Cardiac fibroblast (primary cell): ENCODE results near the gene ARMH3.

Source experiments
- DNase-seq, 2 donors: peaks; one replicate each; pipeline versions ENCODE4 v3.0.0 to v3.0.0-alpha.2; 2010; ENCODE audit warnings: low read depth in 2 of 2
- H3K4me3 ChIP-seq, 2 donors: replicated peaks in 1 of 2; 1 replicate in 1 of 2; 2 replicates in 1 of 2; pipeline ENCODE4 v1.5.1; 2011; ENCODE audit warnings: low read depth in 2 of 2, low read length in 2 of 2, mild to moderate bottlenecking in 2 of 2, moderate library complexity in 1 of 2
- CTCF ChIP-seq: IDR thresholded peaks from one replicate; pipeline ENCODE4 v1.5.1; 2011; ENCODE audit warnings: low read depth, mild to moderate bottlenecking, low read length, inconsistent platforms

ARMH3 gene

GRCh38 chr10:101818119-101818871 is 237.7 kb downstream of the ARMH3 start, which contains the start of gene OGA:
TSS of gene OGA (minus strand) at chr10:101818444. CDS start at chr10:101818022, 422 bp downstream.
- TF ChIP-seq CTCF: no peak
- peak; percentile 100 for DNase-seq
- peak within 1 kb of the TSS; percentile 95 to 99 for H3K4me3 ChIP-seq

GRCh38 chr10:101817337-101818118 is 238.4 kb downstream of the ARMH3 start:
- peak overlapping the region; percentile 95 to 99 for H3K4me3 ChIP-seq
- peak; percentile 97 to 98 for DNase-seq
- no peak for TF ChIP-seq CTCF

- peak overlapping the region; percentile 95 to 99 for H3K4me3 ChIP-seq
- TF ChIP-seq CTCF: no peak
- DNase-seq: no peak
These were observed 239.0 kb downstream of the ARMH3 start for GRCh38 chr10:101816913-101817336.

GRCh38 chr10:101816376-101816775 is 239.6 kb downstream of the ARMH3 start:
- no peak for TF ChIP-seq CTCF
- H3K4me3 ChIP-seq: peak overlapping the region; percentile 95 to 99
- DNase-seq: no peak

- DNase-seq: no peak
- no peak for TF ChIP-seq CTCF
- peak overlapping the region; percentile 95 to 99 for H3K4me3 ChIP-seq
These were observed 241.4 kb downstream of the ARMH3 start for GRCh38 chr10:101814466-101815071.

- H3K4me3 ChIP-seq: no peak overlapping the region
- no peak for TF ChIP-seq CTCF
- no peak for DNase-seq
These were observed 243.4 kb downstream of the ARMH3 start for GRCh38 chr10:101812606-101813005.
